NK-92 (cell line): ENCODE data around the gene METAP1.
"Not testable (repeated sequence)": the region's sequence is repeated elsewhere in the genome, so short reads cannot be mapped to it uniquely, and the experiment has no call there.

Source experiments
- DNase-seq: peaks from one replicate; lab custom pipeline; 2025; ENCODE audit not compliant: unreplicated experiment; lab: John Stamatoyannopoulos, UW

Gene METAP1

GRCh38 chr4:98995183-98996055, at the start of gene METAP1:
Gene METAP1, plus strand, starts transcription at chr4:98995721. Its CDS starts 33 bp downstream, at chr4:98995754.
- DNase-seq = peak; percentile 77

GRCh38 chr4:98946359-98946758, 49.2 kb upstream of the METAP1 start:
- DNase-seq = no peak

- DNase-seq = no peak
Measured at GRCh38 chr4:98950925-98951324, 44.6 kb upstream of the METAP1 start.

GRCh38 chr4:98951710-98952109, 43.8 kb upstream of the METAP1 start:
- DNase-seq = no peak

- DNase-seq = no peak
Measured at GRCh38 chr4:98955229-98955628, 40.3 kb upstream of the METAP1 start.

- no peak for DNase-seq
Measured at GRCh38 chr4:98958065-98958464, 37.5 kb upstream of the METAP1 start.

GRCh38 chr4:98959411-98959810, 36.1 kb upstream of the METAP1 start:
- DNase-seq = no peak

- DNase-seq = no peak
Measured at GRCh38 chr4:98961770-98962169, 33.8 kb upstream of the METAP1 start.

GRCh38 chr4:98963538-98964433, 31.7 kb upstream of the METAP1 start:
- no peak for DNase-seq

- no peak for DNase-seq
Measured at GRCh38 chr4:98966926-98967325, 28.6 kb upstream of the METAP1 start.

GRCh38 chr4:98967786-98968329, 27.7 kb upstream of the METAP1 start:
- DNase-seq = no peak

- no peak for DNase-seq
Measured at GRCh38 chr4:98969878-98970785, 25.4 kb upstream of the METAP1 start.

GRCh38 chr4:98976716-98977115, 18.8 kb upstream of the METAP1 start:
- no peak for DNase-seq

GRCh38 chr4:98977557-98977956, 18.0 kb upstream of the METAP1 start:
- no peak for DNase-seq

- no peak for DNase-seq
Measured at GRCh38 chr4:98987720-98988119, 7.8 kb upstream of the METAP1 start.

GRCh38 chr4:98992835-98993234, 2.7 kb upstream of the METAP1 start:
- not testable (repeated sequence) for DNase-seq

- DNase-seq = no peak
Measured at GRCh38 chr4:98993419-98994071, 2.0 kb upstream of the METAP1 start.

- DNase-seq = no peak
Measured at GRCh38 chr4:98994474-98995182, 893 bp upstream of the METAP1 start.

GRCh38 chr4:98996056-98996764, 689 bp downstream of the METAP1 start:
- no peak for DNase-seq
